H1 (cell line): Measurements from ENCODE around the gene AFF1.

Experiments used
- RAD21 ChIP-seq, 2 experiments: IDR thresholded peaks in 1 of 2; conservative IDR thresholded peaks in 1 of 2; 2 replicates each; pipeline ENCODE4 v1.6.1; 2011; ENCODE audit warnings: low read depth in 2 of 2, low read length in 2 of 2, improper control_type of control experiment in 1 of 2, inconsistent platforms in 1 of 2, mild to moderate bottlenecking in 1 of 2, moderate library complexity in 1 of 2
- YY1 ChIP-seq: IDR thresholded peaks from 2 replicates; pipeline ENCODE4 v1.6.1; 2011; ENCODE audit warnings: low read depth, mild to moderate bottlenecking, low read length
- TF ChIP-seq, protein P1 (sequence below), 3 experiments: IDR thresholded peaks; 1 replicate in 2 of 3; 2 replicates in 1 of 3; pipeline versions ENCODE4 v1.5.1 to v1.6.1; 2011; ENCODE audit warnings: low read length in 3 of 3, mild to moderate bottlenecking in 3 of 3, inconsistent platforms in 2 of 3, low read depth in 1 of 3, moderate library complexity in 1 of 3; ENCODE audit not compliant: insufficient read depth in 1 of 3; ENCODE audit errors: control extremely low read depth in 1 of 3

DNA sequence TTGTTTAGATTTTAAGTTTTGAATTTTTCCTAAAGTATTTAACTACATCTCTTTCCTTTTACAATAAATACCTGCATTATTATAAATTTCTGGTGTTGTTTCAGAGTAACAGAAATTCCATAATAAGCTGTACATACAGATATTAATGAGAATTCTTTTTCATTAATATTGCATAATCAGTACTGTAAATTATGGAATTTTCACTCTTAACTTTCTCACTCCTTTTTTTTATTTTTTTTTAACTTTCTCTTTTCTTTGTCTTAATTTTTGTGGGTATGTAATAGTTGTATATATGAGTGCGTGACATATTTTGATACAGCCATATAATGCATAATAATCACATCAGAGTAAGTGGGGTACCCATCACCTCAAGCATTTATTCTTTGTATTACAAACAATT, 175.1 kb downstream of the AFF1 start:
- TF ChIP-seq YY1, result no peak
- no peak for TF ChIP-seq RAD21 (IDR thresholded peaks at IDR 0.05 in 1 of 2, conservative IDR thresholded peaks at IDR 0.05 in 1 of 2; ENCODE audit: low read depth in 2 of 2, low read length in 2 of 2)
- TF ChIP-seq, protein P1, sequence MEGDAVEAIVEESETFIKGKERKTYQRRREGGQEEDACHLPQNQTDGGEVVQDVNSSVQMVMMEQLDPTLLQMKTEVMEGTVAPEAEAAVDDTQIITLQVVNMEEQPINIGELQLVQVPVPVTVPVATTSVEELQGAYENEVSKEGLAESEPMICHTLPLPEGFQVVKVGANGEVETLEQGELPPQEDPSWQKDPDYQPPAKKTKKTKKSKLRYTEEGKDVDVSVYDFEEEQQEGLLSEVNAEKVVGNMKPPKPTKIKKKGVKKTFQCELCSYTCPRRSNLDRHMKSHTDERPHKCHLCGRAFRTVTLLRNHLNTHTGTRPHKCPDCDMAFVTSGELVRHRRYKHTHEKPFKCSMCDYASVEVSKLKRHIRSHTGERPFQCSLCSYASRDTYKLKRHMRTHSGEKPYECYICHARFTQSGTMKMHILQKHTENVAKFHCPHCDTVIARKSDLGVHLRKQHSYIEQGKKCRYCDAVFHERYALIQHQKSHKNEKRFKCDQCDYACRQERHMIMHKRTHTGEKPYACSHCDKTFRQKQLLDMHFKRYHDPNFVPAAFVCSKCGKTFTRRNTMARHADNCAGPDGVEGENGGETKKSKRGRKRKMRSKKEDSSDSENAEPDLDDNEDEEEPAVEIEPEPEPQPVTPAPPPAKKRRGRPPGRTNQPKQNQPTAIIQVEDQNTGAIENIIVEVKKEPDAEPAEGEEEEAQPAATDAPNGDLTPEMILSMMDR (IDR thresholded peaks at IDR 0.05; ENCODE audit: control extremely low read depth in 1 of 3, insufficient read depth in 1 of 3, low read depth in 1 of 3, low read length in 3 of 3), result no peak
